Uterus (tissue), 2 donors: ENCODE measurements around the gene GPR68.

Experiments
- CTCF ChIP-seq, 4 experiments: fragments of 200-600 bp in 2 of 4; fragments of 450-650 bp in 2 of 4; sonication (generic) in 2 of 4; IDR thresholded peaks; one replicate each; pipeline ENCODE4 v1.5.1; 2016 to 2019; ENCODE audit warnings: antibody characterized with exemption in 4 of 4, mild to moderate bottlenecking in 2 of 4, moderate library complexity in 1 of 4
- POLR2A ChIP-seq, 2 donors: fragments of 450-650 bp; IDR thresholded peaks; one replicate each; pipeline ENCODE4 v1.6.1; 2016; ENCODE audit warnings: antibody characterized with exemption in 2 of 2, mild to moderate bottlenecking in 1 of 2, moderate library complexity in 1 of 2

GRCh38 chr14:91256661-91257060 lies 12.2 kb upstream of the GPR68 start:
- no peak for TF ChIP-seq CTCF (IDR thresholded peaks at IDR 0.05)
- TF ChIP-seq POLR2A (IDR thresholded peaks at IDR 0.05) = no peak
